Right lobe of liver (tissue), 4 donors: Measurements from ENCODE around the gene MX2.

Experiments
- POLR2A ChIP-seq: fragments of 450-650 bp; IDR thresholded peaks from one replicate; pipeline ENCODE4 v1.6.1; 2017; ENCODE audit warnings: antibody characterized with exemption, mild to moderate bottlenecking
- TF ChIP-seq, protein P1 (sequence below), 4 donors: fragments of 200-600 bp in 3 of 4; fragments of 450-650 bp in 1 of 4; IDR thresholded peaks; one replicate each; pipeline versions ENCODE4 v1.5.1 to v1.8.0; 2016 to 2022; ENCODE audit warnings: antibody characterized with exemption in 4 of 4, mild to moderate bottlenecking in 2 of 4
- donor health status: DM: no; HTN: no; CAD: no.
- donor health status: DM: no; HTN: no; CAD: no.
- donor health status: DM: no; HTN: yes; CAD: no.

- TF ChIP-seq, protein P1, sequence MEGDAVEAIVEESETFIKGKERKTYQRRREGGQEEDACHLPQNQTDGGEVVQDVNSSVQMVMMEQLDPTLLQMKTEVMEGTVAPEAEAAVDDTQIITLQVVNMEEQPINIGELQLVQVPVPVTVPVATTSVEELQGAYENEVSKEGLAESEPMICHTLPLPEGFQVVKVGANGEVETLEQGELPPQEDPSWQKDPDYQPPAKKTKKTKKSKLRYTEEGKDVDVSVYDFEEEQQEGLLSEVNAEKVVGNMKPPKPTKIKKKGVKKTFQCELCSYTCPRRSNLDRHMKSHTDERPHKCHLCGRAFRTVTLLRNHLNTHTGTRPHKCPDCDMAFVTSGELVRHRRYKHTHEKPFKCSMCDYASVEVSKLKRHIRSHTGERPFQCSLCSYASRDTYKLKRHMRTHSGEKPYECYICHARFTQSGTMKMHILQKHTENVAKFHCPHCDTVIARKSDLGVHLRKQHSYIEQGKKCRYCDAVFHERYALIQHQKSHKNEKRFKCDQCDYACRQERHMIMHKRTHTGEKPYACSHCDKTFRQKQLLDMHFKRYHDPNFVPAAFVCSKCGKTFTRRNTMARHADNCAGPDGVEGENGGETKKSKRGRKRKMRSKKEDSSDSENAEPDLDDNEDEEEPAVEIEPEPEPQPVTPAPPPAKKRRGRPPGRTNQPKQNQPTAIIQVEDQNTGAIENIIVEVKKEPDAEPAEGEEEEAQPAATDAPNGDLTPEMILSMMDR (IDR thresholded peaks at IDR 0.05), result no peak
- TF ChIP-seq POLR2A, result no peak
These were observed 71.7 kb downstream of the MX2 start for GRCh38 chr21:41433566-41433965.
